Measurements from ENCODE around the gene CERT1.

Gene CERT1

DNA sequence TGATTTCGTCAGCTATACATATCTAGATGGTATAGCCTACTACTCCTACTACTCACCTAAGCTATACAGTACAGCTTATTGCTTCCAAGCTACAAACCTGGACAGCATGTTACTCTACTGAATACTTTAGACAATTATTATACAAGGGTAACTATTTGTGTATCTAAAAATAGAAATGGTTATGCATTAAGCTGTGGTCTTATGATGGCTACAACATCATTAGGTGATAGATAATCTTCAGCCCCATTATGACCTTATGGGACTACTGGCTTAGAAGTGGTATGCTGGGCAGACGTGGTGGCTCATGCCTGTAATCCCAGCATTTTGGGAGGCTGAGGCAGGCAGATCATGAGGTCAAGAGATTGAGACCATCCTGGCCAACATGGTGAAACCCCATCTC is 40.2 kb downstream of the CERT1 start:
- DNase-seq (ENCODE audit: low spot score), result no peak

DNA sequence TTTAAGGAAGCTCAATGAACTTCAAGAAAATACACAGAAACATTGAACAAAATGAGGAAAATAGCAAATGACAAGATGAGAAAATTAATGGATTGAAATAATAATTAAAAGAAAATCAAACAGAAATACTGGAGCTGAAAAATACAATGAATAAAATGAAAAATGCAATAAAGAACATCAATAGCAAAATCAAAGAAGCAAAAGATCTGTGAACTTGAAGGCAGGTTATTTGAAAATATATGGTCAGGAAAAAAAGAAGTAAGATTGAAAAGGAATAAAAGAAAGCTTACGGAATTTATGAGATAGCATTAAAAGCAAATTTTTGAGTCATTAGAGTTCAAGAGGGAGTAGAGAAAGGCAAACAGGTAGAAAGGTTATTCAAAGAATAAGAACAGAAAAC is 42.4 kb downstream of the CERT1 start:
- no peak for DNase-seq (ENCODE audit: low spot score)

DNA sequence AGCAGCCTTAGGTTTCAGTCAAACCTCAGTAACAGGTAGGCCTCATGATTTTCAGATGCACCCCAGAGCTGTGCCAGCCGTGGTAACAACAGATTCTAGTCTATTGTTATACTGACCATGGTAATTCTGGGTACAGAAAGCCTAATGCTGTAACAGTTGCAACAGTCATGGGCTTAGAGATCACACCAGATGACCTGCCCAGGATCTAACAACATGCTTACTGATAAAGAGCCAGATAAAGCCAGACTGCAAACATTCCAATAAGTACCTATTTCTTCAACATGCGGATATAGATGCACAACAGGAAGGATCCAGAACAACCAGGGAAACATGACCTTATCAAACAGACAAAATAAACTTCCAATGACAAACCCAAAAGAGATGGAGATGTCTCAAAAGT is 42.8 kb downstream of the CERT1 start:
- no peak for DNase-seq (ENCODE audit: low spot score)

DNA sequence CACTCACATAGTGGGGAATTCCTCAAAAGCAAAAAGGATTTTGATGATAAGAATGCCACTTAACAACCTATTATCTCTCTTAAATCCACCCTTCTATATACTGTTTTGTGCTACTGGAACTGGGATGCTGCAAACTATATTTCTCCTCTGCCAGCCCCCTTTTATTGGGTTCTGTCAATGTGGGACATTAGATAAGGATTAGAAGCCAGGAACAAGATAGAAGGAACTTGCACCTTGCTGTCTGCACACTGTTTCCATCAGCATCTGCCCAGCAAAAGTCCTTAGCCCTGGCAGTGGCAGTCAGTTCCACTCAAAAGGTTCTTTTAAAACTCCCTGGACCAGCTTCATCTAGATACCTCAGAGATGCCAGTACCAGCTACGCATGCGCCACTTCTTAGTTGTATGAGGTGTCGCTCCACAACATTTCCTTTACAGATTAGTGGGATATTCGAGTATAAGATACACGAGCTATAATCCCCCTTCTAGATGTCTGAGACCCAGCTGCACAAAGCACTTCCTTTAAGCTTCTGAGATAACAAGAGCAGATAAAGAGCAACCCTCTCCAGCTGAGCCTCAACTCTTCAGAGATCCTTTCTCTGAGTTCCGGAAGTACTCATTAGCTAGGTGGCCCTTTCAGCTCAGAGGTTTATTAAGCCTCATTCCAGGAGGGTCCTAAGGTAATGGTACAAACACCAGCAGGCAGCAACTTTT is 45.3 kb downstream of the CERT1 start:
- DNase-seq (ENCODE audit: low spot score), result no peak

DNA sequence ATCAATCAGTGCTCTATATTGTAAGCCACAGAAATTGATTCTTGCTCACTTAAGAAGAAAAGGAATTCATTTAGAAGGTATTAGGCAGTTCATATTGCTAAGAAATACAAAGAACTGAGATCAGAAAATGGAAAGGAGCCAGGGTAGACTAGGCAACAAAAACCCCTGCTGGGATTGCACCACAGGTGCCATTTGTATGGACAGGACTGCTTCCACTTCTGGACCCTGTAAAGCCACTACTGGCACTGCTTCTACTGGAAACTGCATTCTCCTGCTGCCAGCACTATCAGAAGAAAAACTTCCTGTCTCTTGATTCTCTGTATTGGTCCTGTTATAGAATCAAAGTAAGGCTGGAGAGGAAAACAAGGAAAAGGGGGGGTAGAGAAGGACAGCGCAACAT is 45.9 kb downstream of the CERT1 start:
- DNase-seq (ENCODE audit: low spot score), result peak; percentile 5

DNA sequence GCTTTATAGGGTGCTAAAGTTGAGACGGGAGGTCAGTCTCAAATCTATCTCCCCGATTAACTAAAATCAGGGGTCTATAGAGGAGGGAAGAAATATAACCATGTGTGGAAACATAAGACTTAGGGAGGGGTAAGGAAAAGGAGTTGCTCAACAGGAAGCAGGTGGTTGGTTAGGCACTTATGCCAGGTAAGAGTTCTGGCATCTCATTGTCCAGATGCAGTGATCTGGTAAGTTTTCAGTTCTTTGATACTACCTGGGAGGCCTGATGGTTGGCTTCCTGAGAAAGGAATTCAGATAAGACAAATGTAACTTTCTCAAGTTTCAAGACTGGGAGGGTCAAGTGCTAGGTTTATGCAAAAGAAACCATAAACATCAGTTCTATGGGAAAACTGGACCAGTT is 47.7 kb downstream of the CERT1 start:
- no peak for DNase-seq (ENCODE audit: low spot score)

DNA sequence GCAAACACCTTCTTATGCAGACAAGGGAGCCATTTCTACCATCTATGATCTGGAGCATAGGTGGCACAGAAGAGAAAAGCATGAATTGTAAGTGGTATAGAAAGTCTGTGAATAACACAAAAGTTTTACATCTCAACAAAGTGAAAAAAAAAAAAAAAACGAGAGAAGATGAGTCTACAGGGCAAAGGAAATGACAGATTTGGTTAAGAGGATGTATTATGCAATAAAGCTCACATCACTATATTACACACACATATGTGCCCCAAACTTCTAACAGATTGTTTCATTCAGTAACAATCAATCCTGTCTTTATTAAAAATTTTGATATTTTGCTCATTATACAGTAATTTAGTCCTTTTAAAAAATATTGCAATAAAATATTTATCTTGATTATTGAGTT is 49.8 kb downstream of the CERT1 start:
- no peak for DNase-seq (ENCODE audit: low spot score)

DNA sequence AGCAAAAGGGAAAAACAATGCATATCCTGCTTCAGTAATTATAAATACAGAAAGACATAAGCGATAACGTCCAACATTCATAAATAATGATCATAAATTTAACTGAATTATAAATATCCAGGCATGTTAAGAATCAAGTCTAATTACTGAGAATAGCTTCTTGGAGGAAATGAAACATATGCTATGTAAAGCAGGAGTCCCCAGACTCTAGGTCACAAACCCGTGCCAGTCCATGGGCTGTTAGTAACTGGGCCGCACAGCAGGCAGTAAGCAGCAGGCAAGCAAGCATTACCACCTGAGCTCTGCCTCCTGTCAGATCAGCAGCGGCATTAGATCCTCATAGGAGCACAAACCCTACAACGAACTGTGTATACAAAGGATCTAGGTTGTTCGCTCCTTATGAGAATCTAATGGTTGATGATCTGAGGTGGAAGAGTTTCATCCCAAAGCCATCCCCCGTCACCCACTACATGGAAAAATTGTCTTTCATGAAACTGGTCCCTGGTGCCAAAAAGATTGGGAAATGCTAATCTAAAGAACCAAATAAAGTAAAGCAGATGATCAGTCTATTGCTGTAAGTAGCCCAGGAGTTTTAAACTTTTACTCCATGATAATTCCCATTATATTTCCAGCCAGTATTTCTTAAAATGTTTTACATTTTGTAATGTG is 50.4 kb downstream of the CERT1 start:
- DNase-seq (ENCODE audit: low spot score), result no peak

DNA sequence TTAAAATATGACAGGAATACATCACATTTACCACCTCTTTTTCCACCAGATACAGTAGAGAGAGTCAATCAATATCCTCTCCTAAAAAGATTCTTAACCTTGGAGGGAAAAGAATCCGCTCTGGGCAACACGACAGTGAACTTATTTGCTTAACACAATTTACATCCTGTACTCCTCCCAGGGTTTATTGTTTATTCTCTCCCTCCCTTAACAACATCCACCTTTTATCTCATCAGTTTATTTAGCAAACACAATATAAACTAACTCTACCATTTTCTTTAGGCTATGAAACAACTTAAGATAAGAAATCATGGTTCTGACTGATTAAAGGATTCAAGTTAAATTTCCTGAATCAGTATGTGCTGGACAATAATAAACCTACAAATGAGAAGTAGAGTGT is 50.9 kb downstream of the CERT1 start:
- no peak for DNase-seq (ENCODE audit: low spot score)

DNA sequence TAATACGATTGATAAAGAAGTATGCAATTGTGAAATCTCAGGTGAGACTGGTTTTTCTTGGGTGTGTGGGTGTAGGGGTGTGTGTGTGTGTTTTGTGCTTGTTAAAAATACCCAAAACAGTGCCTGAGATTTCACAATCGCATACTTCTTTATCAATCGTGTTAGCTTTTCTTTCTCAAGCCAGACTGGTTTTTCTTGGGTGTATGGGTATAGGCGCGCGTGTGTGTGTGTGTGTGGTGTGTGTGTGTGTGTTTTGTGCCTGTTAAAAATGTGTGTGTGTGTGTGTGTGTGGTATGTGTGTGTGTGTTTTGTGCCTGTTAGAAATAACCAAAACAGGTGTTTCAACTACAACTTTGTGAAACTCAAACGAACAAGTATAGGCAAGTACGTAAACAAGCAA is 53.7 kb downstream of the CERT1 start:
- DNase-seq (ENCODE audit: low spot score), result no peak

DNA sequence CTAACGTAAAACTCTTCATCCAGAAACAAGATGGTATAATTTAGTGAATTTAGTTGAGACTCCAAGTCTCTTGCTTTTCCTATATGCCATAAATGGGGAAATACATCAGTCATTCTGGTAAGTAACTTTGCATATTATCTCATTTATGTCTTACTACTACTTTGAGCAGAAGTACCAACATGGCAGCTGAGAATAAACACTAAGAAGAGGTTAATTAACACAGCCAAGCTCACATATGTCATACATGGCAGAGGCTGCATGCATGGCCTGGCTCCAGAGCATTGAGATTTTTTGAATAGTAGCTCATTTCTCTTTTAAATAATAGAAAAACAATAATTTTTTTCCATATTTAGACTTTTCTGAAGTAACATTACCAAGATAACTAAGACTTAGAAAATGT is 54.3 kb downstream of the CERT1 start:
- DNase-seq (ENCODE audit: low spot score), result no peak

DNA sequence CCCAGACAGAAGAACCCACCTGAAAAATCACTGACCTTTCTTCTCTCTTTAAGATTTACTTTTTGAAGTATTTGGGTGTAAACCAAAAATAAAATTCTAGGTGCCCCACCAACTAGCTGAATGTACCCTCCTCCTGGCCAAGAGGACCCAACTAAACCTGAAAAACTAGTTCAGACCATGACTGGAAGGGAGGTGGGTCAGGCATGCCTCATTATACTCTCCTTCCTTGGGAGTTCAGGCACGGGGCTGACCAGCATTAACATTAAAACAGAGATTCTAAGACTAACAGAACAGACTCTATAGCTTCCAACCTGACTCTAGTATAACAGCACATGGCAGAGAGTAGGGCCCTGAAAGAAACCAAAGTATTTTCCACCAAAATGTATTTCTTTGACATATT is 61.4 kb downstream of the CERT1 start:
- DNase-seq (ENCODE audit: low spot score), result no peak

DNA sequence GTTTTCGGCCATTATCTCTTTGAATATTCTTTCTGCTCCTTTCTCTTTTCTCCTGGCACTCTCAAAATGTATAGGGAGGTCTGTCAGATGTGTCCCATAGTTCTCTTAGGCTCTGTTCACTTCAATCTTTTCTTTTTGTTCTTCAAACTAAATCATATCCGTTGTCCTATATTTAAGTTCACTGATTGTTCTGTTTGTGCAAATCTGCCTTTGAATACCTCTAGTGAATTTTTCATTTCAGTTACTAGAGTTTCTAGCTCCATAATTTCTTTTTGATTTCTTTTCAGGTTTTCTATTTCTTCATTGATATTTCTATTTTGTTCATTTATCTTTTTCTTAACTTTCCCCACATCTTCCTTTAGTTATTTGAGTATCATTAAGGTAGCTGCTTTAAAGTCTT is 65.4 kb downstream of the CERT1 start:
- DNase-seq (ENCODE audit: low spot score), result no peak

DNA sequence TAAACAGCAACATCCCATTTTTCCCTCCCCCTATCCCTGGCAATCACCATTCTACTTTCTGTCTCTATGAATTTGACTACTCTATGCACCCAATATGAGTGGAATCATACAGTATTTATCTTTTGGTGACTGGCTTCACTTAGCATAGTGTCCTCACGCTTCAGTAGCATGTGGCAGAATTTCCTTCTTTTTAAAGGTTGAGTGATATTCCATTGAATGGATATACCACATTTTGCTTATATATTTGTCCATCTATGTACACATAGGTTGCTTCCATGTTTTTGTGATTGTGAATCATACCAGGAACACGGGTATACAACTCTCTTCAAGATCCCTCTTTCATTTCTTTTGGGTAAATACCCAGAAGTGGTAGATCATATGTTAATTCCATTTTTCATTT is 69.9 kb downstream of the CERT1 start:
- DNase-seq (ENCODE audit: low spot score), result no peak

DNA sequence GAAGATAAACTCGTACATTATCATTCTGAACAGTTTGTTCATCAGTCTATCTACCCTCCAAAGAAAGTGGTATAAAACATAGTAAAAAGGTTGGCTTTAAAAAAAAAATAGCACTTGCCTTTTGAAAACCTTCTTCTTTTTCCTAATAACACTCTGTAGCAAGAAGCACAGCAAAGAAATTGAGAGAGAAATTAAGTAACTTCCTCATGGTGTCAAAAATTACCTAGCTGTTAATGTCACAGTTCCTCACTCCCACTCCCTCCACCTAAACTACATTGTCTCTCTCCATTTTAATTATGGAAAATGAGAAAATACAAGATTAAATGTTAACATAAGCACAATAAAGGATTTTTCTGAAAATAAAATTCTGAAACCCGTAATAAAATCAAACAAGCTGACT is 72.2 kb downstream of the CERT1 start:
- no peak for DNase-seq (ENCODE audit: low spot score)

DNA sequence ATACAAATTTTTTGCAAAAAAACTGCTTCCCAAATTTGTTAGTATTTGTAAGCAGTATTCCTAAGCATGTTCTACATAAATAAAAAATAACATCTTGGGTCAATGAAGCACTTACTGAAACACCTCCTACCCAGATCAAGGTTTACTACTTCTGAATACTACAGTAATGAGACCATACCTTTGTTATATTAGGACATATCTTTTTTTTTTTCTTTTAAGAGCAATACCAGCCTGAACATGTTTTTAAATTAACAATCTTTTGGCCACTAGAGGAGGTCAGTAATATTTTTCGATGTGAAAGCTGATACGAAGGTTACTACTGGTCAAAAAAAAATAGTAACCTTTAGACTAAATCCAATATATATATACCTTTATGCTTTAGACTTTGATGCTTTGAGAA is 72.7 kb downstream of the CERT1 start:
- no peak for DNase-seq (ENCODE audit: low spot score)

DNA sequence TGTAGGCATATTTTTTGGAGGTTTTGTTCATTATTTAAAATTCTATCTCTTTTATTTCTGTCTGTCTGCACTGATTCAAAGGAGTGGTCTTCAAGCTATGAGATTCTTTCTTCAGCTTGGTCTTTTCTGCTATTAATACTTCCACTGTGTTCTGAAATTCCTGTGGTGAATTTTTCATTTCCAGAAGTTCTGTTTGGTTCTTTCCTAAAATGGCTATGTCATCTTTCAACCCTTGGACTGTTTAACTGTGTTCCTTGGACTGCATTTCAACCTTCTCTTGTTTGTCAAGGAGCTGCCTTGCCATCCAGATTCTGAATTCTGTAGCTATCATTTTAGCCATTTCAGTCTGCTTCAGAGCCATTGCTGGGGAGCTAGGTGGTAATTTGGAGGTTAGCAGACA is 76.3 kb downstream of the CERT1 start:
- no peak for DNase-seq (ENCODE audit: low spot score)

DNA sequence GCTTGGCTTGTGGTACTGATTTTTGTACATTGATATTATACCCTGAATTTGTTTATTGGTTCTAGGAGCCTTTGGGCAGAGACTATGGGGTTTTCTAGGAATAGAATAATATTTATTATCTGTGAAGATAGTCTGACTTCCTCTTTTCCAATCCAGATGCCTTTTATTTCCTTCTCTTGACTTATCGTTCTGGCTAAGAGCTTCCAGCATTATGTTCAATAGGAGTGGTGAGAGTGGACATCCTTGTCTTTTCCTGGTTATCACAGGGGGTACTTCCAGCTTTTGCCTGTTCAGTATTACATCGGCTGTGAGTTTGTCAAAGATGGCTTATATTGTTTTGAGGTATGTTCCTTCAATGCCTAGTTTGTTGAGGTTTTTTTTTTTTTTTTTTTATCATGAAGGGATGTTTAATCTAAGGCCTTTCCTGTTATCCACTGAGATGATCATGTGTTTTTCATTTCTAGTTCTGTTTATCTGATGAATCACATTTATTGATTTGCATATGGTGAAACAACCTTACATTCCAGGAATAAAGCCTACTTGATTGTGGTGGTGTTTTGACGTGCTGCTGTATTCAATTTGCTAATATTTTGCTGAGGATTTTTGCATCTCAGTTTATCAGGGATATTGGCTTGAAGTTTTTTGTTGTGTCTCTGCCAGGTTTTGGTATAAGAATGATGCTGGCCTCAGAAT is 77.5 kb downstream of the CERT1 start:
- no peak for DNase-seq (ENCODE audit: low spot score)

DNA sequence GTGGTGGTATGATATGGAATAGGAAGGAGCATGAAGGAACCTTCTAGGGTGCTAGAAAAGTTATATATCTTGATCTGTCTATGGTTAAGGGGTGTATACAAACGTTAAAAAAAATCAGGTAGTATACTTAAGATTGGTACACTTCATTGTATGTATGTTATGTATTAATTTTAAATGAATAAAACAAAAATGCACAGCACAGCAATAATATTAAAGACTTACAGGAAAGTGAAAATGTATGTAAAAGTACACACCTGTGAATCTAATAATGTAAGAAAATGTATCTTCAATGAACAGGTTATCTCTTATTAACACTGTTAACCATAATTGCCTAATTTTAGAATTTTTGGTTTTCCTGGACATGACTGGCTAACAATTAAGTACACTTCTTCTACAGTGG is 97.2 kb downstream of the CERT1 start:
- DNase-seq (ENCODE audit: low spot score), result no peak

DNA sequence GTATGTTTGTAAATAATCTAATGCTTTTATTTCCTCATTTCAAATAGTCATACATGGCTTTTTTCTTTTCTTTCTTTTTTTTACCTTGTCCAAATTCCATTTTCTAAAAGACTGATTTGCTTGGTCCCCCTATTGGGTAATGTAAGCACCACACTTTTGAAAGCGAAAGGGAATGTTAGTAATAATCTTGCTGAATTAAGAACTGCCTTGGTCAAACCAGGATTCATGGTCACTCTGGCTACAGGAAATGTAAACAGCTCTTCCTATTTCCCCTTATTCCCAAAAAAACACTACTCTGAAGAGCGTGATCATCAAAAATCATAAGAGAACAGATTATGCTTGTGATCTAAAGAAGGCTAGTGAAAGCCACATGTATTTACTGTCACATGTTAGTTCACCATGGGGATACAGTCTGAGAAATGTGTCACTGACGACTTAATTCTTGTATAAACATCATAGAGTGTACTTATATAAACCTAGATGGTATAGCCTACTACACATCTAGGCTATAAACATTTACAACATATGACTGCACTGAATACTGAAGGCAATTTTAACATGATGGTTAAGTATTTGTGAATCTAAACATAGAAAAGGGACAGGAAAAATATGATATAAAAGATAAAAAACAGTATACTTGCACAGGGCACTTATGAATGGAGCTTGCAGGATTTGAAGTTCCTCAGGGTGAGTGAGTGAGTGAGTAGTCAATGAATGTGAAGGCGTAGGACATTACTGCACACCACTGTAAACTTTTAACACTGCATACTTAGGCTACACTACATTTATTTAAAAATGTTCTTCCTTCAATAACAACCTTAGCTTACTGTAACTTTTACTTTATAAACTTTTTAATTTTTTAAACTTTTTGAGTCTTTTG is 99.1 kb downstream of the CERT1 start:
- peak; percentile 5 for DNase-seq (ENCODE audit: low spot score)

DNA sequence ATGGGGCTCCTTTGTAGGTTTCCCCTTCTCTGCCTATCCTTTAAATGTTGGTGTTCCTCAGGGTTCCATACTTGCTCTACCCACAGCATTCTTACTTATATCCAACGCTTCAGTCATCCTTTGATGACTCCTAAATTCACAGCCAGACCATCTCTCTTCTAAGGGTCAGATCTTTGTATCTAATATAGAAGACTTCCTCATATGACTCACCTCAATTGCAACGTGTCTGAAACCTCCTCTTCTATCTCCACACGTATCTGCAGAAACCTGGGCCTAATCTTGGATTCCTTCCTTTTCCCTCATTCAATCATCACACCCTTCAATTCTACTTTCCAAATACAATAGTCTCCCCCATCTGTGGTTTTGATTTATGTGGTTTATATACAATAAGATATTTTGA is 106.1 kb downstream of the CERT1 start:
- no peak for DNase-seq (ENCODE audit: low spot score)

DNA sequence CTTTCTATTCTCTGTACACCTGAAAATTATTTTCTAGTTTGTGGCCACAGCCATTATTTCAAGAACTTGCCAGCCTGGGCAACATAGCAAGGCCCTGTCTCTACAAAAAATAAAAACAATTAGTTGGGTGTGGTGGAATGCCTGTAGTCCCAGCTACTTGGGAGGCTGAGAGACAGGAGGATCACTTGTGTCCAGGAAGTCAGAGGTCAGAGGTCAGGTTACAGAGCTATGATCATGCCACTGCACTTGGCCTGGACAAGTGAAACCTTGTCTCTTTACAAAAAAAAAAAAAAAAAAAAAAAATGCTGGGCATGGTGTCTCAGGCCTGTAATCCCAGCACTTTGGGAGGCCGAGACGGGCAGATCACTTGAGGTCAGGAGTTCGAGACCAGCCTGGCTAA is 116.2 kb downstream of the CERT1 start:
- no peak for DNase-seq (ENCODE audit: low spot score)

DNA sequence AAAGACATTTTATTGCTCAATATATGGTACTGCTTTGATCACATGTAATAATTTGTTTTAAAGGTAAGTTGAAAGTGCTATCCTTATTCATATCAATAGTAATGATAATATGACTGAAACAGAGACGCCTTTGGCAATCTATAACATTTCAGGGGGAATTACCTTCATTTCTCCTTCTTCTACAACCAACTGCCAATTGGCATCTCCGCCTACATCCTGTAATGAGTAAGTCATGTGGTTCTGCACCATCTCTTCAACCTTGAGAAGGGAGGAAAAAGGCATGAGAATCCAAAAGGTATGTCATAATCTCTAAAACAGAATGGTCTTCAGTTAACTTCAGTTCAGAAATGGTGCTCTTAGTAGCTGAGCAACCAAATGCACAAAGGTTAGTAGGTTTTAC is 122.0 kb downstream of the CERT1 start:
- DNase-seq (ENCODE audit: low spot score), result no peak

Data from AG08396 (cell line).